Glomerular endothelial cell (primary cell): ENCODE results near the gene GNB1L. TPM values are rescaled to one million over a fixed set of nuclear protein-coding genes. Genes with fewer than 3 reads are reported as not detected.

Experiments
- DNase-seq: peaks from one replicate; pipeline ENCODE4 v3.0.0-alpha.2; 2011; ENCODE audit warnings: low read depth, low spot score; ENCODE audit errors: extremely low read depth
- total RNA-seq: library from RNA; depleted of rRNA; stranded (reverse); fragments of >200 nt; gene quantifications from 2 replicates; pipeline ENCODE4 v1.2.3, GENCODE V29; 2015

The GNB1L gene
- total RNA-seq, 1 donor from 2014 or later: 6.2 TPM

- DNase-seq: no peak
Observed at GRCh38 chr22:19826619-19826950, 28.1 kb downstream of the GNB1L start.

GRCh38 chr22:19825904-19826618 is 28.6 kb downstream of the GNB1L start:
- no peak for DNase-seq

GRCh38 chr22:19824926-19825339 is 29.7 kb downstream of the GNB1L start:
- DNase-seq: no peak

- no peak for DNase-seq
Observed at GRCh38 chr22:19824212-19824925, 30.3 kb downstream of the GNB1L start.

- no peak for DNase-seq
Observed at GRCh38 chr22:19823902-19824211, 30.8 kb downstream of the GNB1L start.

GRCh38 chr22:19823191-19823901 is 31.3 kb downstream of the GNB1L start:
- no peak for DNase-seq

GRCh38 chr22:19822301-19823117 is 32.2 kb downstream of the GNB1L start:
- no peak for DNase-seq

- no peak for DNase-seq
Observed at GRCh38 chr22:19821523-19822300, 33.0 kb downstream of the GNB1L start.

- DNase-seq: no peak
Observed at GRCh38 chr22:19820880-19821522, 33.7 kb downstream of the GNB1L start.

GRCh38 chr22:19819911-19820879 is 34.5 kb downstream of the GNB1L start:
- no peak for DNase-seq

- no peak for DNase-seq
Observed at GRCh38 chr22:19819208-19819910, 35.3 kb downstream of the GNB1L start.

- DNase-seq: no peak
Observed at GRCh38 chr22:19818324-19819207, 36.1 kb downstream of the GNB1L start.

- no peak for DNase-seq
Observed at GRCh38 chr22:19816372-19817119, 38.1 kb downstream of the GNB1L start.

GRCh38 chr22:19815823-19816290 is 38.8 kb downstream of the GNB1L start:
- DNase-seq: no peak

GRCh38 chr22:19815093-19815822 is 39.4 kb downstream of the GNB1L start:
- DNase-seq: no peak

- DNase-seq: no peak
Observed at GRCh38 chr22:19814428-19814827, 40.2 kb downstream of the GNB1L start.
